SK-N-MC (cell line): ENCODE measurements around the gene NIFK.
"Not testable (repeated sequence)": the region's sequence is repeated elsewhere in the genome, so short reads cannot be mapped to it uniquely, and the experiment has no call there.

Source experiments
- DNase-seq: peaks from one replicate; pipeline ENCODE4 v3.0.0-alpha.2; 2011; ENCODE audit warnings: low read depth, low spot score
- H3K27ac ChIP-seq: fragments of 200-600 bp; sonication (generic); 2 replicates; pipeline ENCODE4 v1.5.1; 2016; ENCODE audit warnings: mixed run types
- H3K36me3 ChIP-seq: fragments of 200-600 bp; sonication (generic); 2 replicates; pipeline ENCODE4 v1.6.1; 2017; ENCODE audit warnings: antibody characterized with exemption, low read length, mixed read lengths; ENCODE audit not compliant: insufficient read depth
- H3K4me3 ChIP-seq: fragments of 200-600 bp; sonication (generic); 2 replicates; pipeline ENCODE4 v1.5.1; 2016
- H3K9ac ChIP-seq: fragments of 200-600 bp; sonication (generic); 2 replicates; pipeline ENCODE4 v1.8.0; 2017; ENCODE audit warnings: mixed run types, mixed read lengths; ENCODE audit not compliant: insufficient read length
- H3K9me3 ChIP-seq: fragments of 200-600 bp; sonication (generic); 2 replicates; pipeline ENCODE4 v1.6.1; 2017; ENCODE audit warnings: low read depth, mild to moderate bottlenecking, antibody characterized with exemption, low read length, moderate library complexity, mixed read lengths
- EZH2 ChIP-seq: fragments of 200-600 bp; sonication (generic); IDR thresholded peaks from one replicate; pipeline ENCODE4 v1.6.1; 2017; ENCODE audit warnings: antibody characterized with exemption
- FOXP2 ChIP-seq: optimal IDR thresholded peaks from 2 replicates; pipeline ENCODE3; 2011; ENCODE audit warnings: mild to moderate bottlenecking, moderate library complexity; ENCODE audit not compliant: insufficient read depth; ENCODE audit errors: extremely low read length, control extremely low read depth
- POLR2AphosphoS5 ChIP-seq: IDR thresholded peaks from 2 replicates; pipeline ENCODE4 v1.6.1; 2012; ENCODE audit warnings: mild to moderate bottlenecking, low read depth, low read length, borderline replicate concordance

The NIFK gene

DNA sequence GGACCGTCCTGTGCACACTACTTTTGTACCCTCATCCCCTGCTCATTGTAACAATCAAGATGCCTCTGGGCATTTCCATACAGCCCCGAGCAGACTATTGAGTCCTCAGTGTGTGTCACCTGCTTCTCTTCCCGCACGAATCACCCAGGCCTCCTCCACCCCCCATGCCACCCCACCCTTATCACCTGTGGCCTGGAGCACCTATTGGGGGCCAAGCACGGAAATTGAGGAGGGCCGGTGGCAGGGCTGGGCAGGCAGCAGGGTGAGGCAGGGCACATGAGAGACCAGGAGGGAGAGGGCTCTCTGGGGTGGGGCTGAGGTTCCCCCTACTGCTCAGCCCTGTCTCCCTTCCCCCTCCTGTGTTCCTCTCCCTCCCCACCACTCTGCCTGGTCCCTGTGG is 4.3 kb upstream of the NIFK start:
- H3K9me3 ChIP-seq: no peaks in the 10 kb centered on the region
- H3K27ac ChIP-seq: no peak overlapping the region
- DNase-seq: no peak
- H3K9ac ChIP-seq: no peak overlapping the region
- no peak overlapping the region for H3K4me3 ChIP-seq
- no peak for TF ChIP-seq POLR2AphosphoS5
- TF ChIP-seq EZH2: no peak
- no peak for TF ChIP-seq FOXP2
- no peaks in the 10 kb centered on the region for H3K36me3 ChIP-seq

DNA sequence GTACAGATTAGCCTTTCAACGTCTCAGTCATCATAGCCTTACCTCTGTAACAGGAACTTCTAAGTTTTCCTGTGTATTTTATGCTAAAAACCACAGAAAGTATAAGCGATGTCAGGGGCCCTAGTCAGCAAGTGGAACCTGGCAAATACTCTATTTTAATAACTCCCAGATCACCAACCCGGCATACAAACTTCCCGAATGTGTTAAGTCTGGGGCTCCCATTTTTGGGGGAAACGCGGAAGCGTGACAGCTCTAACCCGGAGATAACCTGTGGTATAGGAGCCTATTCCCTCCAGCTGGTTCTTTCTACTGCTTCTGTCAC is 574 bp downstream of the NIFK start:
- DNase-seq: no peak
- TF ChIP-seq EZH2: no peak
- TF ChIP-seq FOXP2: no peak
- no peak for TF ChIP-seq POLR2AphosphoS5
- H3K4me3 ChIP-seq: peak overlapping the region; percentile 79
- H3K27ac ChIP-seq: no peak overlapping the region
- peak overlapping the region; percentile 92 for H3K9ac ChIP-seq
- H3K9me3 ChIP-seq: no peaks in the 10 kb centered on the region
- H3K36me3 ChIP-seq: peaks cover 37% of the 10 kb centered on the region

DNA sequence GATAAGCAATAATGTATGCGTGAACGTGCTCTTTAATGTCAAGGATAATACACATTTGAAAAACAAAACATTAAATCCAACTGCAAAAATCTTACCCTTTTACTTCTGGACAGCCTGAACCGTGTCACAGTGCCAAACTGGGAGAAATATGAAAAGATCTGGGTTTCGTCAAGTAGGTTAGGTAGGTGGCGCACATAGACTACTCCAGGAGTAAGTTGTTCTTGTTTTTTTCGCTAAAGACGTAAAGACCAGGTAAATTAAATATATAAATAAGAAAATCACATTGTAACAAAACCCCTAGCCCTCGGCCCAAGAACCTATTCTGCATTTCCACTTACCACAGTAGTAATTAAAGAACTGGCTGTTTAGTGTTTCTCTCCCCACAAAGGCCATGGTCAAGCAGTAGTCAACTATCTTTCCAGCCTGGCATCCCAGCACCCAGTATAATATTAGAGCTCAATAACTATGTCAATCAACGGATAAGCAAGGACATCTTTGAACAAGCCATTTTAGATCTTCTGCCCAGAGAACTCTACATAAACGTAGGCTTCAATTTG is 1.1 kb downstream of the NIFK start:
- Histone ChIP-seq H3K36me3 (peaks cover 42% of the 10 kb centered on the region), H3K27ac (no peak overlapping the region)
- no peak for DNase-seq

DNA sequence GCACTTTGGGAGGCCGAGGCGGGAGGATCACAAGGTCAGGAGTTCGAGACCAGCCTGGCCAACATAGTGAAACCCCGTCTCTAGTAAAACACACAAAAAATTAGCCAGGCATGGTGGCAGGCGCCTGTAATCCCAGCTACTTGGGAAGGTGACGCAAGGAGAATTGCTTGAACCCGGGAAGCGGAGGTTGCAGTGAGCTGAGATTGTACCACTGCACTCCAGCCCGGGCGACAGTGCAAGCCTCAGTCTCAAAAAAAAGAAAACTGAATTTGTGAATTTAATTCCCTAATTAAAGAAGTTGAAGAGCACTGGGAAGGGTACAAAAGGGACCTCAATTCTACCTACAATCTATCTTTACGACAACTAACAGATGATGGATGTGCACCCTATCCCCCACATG is 2.1 kb downstream of the NIFK start:
- H3K9me3 ChIP-seq, DNase-seq, H3K9ac ChIP-seq, H3K4me3 ChIP-seq, H3K27ac ChIP-seq: not testable (repeated sequence)
- peaks cover 52% of the 10 kb centered on the region for H3K36me3 ChIP-seq

More for the DNA sequence above, 1.1 kb downstream of the NIFK start:
- Histone ChIP-seq H3K9ac (peak overlapping the region; percentile 92), H3K9me3 (no peaks in the 10 kb centered on the region), H3K4me3 (peak overlapping the region; percentile 79)
- TF ChIP-seq EZH2: no peak
- TF ChIP-seq FOXP2: no peak
- no peak for TF ChIP-seq POLR2AphosphoS5

DNA sequence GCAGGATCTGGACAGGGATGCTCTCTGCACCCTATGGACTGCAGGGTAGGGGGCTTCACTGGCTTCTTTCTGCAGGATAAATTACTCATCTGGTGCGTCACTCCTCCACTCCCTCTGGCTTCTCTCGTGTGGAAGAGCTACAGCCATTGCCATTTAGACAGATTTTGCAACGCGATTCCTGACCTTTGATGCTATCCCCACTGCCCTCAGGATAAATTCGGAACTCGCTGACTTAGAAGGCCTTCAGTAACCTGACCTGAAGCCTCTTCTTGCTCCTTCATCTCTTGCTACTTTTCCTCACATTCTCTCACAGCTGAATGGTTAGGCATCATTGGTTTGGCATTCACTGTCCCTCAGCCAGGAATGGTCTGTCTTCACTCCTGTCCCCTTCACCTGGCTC is 5.3 kb downstream of the NIFK start:
- Histone ChIP-seq H3K36me3 (peaks cover 82% of the 10 kb centered on the region), H3K27ac (no peak overlapping the region), H3K4me3 (no peak overlapping the region), H3K9ac (no peak overlapping the region), H3K9me3 (no peaks in the 10 kb centered on the region)
- no peak for DNase-seq
- no peak for TF ChIP-seq FOXP2
- TF ChIP-seq POLR2AphosphoS5: no peak
- TF ChIP-seq EZH2: no peak

DNA sequence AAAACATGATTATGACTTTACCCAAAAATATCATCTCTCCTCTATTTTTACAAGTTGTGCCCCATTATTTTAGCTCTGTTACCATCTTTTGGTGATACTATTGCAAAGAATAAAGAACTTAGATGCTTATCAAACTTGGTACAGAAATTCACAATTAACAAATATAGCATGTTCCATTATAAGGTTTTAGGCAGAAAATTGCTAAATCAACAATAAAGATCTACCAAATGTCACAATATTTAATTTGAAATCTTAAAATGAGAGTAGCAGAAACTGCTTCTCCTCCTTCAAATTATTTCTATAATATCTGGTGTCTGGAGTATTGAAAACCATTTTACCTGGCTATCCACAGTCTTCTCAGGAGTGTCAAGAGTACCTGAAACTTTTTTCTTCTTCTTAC is 8.7 kb downstream of the NIFK start:
- Histone ChIP-seq H3K36me3 (peaks cover 62% of the 10 kb centered on the region), H3K4me3 (no peak overlapping the region), H3K27ac (no peak overlapping the region), H3K9ac (no peak overlapping the region), H3K9me3 (no peaks in the 10 kb centered on the region)
- TF ChIP-seq FOXP2 (no peak), POLR2AphosphoS5 (no peak), EZH2 (no peak)
- no peak for DNase-seq

DNA sequence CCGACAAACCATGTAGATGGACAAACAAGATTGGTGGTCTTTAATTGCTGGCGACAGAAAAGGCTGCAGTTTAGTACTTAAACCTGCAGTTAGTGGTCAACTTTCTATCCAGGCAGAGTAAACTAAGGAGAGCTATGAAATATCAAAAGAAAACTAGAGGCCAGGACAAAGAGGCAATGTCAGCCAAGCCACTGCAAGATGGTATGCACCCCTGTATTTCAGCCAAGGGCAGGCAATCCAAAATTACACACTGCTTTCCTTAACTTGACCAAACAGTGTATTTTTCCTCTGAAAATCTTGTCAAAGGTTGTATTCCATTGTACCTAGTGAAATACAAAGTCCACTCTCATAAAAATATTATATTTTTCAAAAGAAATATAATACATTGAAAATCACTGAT is 9.3 kb downstream of the NIFK start:
- H3K9ac ChIP-seq: no peak overlapping the region
- DNase-seq: no peak
- peaks cover 57% of the 10 kb centered on the region for H3K36me3 ChIP-seq
- no peak overlapping the region for H3K4me3 ChIP-seq
- H3K27ac ChIP-seq: no peak overlapping the region
- TF ChIP-seq EZH2 (no peak), FOXP2 (no peak), POLR2AphosphoS5 (no peak)
- no peaks in the 10 kb centered on the region for H3K9me3 ChIP-seq

DNA sequence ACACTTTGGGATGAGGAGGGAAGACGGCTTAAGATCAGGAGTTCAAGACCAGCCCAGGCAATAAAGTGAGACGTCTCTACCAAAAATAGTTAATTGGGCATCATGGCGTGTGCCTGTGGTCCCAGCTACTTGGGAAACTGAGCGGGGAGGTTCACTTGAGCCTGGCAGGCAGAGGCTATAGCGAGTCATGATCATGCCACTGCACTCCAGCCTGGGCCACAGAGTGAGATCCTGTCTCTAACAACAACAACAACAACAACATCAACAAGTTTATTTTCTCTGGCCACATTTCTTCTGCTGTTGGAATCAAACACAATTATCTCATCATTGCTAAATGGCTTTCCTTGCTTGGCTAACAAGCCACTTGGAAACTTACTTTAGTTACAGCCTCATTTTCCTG is 13.4 kb downstream of the NIFK start:
- Histone ChIP-seq H3K9me3 (no peaks in the 10 kb centered on the region), H3K9ac (no peak overlapping the region), H3K4me3 (no peak overlapping the region), H3K36me3 (peaks cover 17% of the 10 kb centered on the region), H3K27ac (no peak overlapping the region)
- DNase-seq: no peak
- TF ChIP-seq FOXP2 (no peak), POLR2AphosphoS5 (no peak), EZH2 (no peak)

DNA sequence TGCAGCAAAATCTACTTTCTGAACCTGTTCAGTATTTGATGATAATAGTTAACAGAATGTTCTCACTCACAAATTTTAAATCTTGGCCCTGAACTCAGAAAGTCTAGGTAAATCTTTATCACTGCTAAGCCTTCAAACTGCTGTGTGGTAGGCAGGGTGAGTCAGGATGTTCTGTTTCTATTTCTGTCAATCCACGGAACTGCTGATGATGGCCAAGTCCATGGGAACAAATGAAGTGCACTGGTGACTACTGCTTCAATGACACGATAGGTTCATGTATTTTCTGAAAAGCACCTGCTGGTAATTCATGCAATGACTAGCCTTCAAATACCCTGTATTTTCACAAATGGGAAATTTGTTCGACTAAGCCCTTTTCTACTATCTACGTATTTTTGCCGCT is 14.2 kb downstream of the NIFK start:
- TF ChIP-seq POLR2AphosphoS5 (no peak), EZH2 (no peak), FOXP2 (no peak)
- no peaks in the 10 kb centered on the region for H3K9me3 ChIP-seq
- H3K9ac ChIP-seq: no peak overlapping the region
- DNase-seq: no peak
- peak overlapping the region; percentile 26; the same call in 1 of the 2 replicates for H3K27ac ChIP-seq
- H3K4me3 ChIP-seq: peak overlapping the region; percentile 45
- peaks cover 9% of the 10 kb centered on the region for H3K36me3 ChIP-seq

DNA sequence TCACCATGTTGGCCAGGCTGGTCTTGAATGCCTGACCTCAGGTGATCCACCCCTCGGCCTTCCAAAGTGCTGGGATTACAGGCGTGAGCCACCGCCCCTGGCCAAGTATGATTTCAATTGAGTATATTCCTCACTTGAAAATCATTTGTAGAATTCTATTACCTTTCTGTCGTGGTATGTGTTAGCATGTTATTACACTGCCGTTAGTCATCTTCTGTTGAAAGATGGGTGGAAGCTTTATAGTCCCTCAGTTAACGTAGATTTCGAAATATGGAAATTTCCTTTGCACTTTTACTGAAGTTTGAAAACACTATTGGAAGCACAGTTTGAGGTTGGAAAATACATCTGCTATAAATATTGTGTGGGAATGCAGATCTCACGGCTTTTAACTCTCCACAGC is 14.7 kb downstream of the NIFK start:
- H3K9me3 ChIP-seq: no peaks in the 10 kb centered on the region
- H3K36me3 ChIP-seq: peaks cover 4% of the 10 kb centered on the region
- peak; percentile 96 for DNase-seq
- H3K27ac ChIP-seq: no peak overlapping the region
- H3K4me3 ChIP-seq: peak overlapping the region; percentile 45; the same call in 1 of the 2 replicates
- no peak overlapping the region for H3K9ac ChIP-seq
- TF ChIP-seq POLR2AphosphoS5 (peak; percentile 28; the same call in 1 of the 2 replicates), FOXP2 (no peak), EZH2 (no peak)

DNA sequence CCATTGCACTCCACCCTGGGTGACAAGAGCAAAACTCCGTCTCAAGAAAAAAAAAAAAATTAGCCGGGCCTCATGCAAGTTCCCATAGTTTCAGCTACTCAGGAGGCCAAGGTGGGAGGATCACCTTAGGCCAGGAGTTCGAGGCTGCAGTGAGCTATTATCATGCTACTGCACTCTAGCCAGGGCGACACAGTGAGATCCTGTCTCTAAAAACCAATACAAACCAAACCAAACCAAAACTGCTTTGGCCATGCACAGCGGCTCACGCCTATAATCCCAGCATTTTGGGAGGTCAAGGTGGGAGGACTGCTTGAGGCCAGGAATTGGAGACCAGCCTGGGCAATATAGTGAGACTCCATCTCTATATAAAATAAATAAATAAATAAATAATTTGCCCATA is 19.1 kb downstream of the NIFK start:
- H3K9ac ChIP-seq: no peak overlapping the region
- TF ChIP-seq POLR2AphosphoS5: no peak
- TF ChIP-seq EZH2: no peak
- TF ChIP-seq FOXP2: no peak

More for the DNA sequence above, 19.1 kb downstream of the NIFK start:
- no peak overlapping the region for H3K4me3 ChIP-seq
- no peak overlapping the region for H3K27ac ChIP-seq
- no peaks in the 10 kb centered on the region for H3K9me3 ChIP-seq
- DNase-seq: no peak
- H3K36me3 ChIP-seq: no peaks in the 10 kb centered on the region
